ENCODE data around the gene TUBGCP3. TPM values are rescaled to one million over a fixed set of nuclear protein-coding genes. Genes with fewer than 3 reads are reported as not detected.

Gene TUBGCP3
- total and polyA plus RNA-seq, 2 donors (not counting 1 experiment from before 2014, with no cell fraction given) = 30.6 to 65.1 TPM

DNA sequence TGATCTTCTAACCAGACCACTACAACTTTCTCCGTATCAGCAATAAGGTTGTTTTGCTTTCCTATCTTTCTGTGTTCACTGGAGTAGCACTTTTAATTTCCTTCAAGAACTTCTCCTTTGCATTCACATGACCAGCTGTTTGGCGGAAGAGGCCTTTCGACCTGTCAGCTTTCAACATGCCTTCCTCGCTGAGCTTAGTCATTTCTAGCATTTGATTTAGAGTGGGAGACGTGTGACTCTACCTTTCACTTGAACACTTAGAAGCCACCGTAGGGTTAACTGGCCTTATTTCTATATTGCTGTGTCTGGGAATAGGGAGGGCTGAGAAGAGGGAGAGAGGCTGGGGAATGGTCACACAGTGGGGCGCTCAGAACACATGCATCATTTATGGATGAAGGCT, 104.7 kb downstream of the TUBGCP3 start:
- WGBS (ENCODE audit: insufficient coverage) = no CpG with 5 or more reads among the region's 7 CpGs
- H3K4me3 ChIP-seq (ENCODE audit: control extremely low read depth in 1 of 5, extremely low read depth in 1 of 5, insufficient read depth in 1 of 5, low read depth in 2 of 5, low read length in 4 of 5) = no peak overlapping the region
- ATAC-seq (ENCODE audit: low read depth) (no peak), DNase-seq (no peak)
- H3K4me1 ChIP-seq (ENCODE audit: control insufficient read depth in 2 of 2, insufficient read depth in 2 of 2, low read length in 2 of 2) = no peaks in the 10 kb centered on the region
- Mint-ChIP-seq H3K9me3 (ENCODE audit: insufficient read depth) (peaks cover 3% of the 10 kb centered on the region), H3K27ac (no peak overlapping the region), H3K27me3 (no peaks in the 10 kb centered on the region), H3K4me1 (no peaks in the 10 kb centered on the region), H3K4me3 (no peak overlapping the region)
- POLR2A ChIA-PET = no interaction called here
- TF ChIP-seq, protein P1, sequence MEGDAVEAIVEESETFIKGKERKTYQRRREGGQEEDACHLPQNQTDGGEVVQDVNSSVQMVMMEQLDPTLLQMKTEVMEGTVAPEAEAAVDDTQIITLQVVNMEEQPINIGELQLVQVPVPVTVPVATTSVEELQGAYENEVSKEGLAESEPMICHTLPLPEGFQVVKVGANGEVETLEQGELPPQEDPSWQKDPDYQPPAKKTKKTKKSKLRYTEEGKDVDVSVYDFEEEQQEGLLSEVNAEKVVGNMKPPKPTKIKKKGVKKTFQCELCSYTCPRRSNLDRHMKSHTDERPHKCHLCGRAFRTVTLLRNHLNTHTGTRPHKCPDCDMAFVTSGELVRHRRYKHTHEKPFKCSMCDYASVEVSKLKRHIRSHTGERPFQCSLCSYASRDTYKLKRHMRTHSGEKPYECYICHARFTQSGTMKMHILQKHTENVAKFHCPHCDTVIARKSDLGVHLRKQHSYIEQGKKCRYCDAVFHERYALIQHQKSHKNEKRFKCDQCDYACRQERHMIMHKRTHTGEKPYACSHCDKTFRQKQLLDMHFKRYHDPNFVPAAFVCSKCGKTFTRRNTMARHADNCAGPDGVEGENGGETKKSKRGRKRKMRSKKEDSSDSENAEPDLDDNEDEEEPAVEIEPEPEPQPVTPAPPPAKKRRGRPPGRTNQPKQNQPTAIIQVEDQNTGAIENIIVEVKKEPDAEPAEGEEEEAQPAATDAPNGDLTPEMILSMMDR (IDR thresholded peaks at IDR 0.05) = no peak
- no peak for TF ChIP-seq EZH2 (IDR thresholded peaks at IDR 0.05; ENCODE audit: borderline replicate concordance, insufficient read depth, low read depth, low read length, poor library complexity, severe bottlenecking)
- H3K9me3 ChIP-seq (ENCODE audit: control extremely low read depth in 1 of 3, control insufficient read depth in 2 of 3, insufficient read depth in 1 of 3, low read length in 2 of 3) = no peaks in the 10 kb centered on the region
- no peak overlapping the region for H3K9ac ChIP-seq (ENCODE audit: low read length)
- H3K79me2 ChIP-seq (ENCODE audit: control insufficient read depth, insufficient read depth, low read length) = no peaks in the 10 kb centered on the region
- peaks cover 0 to 12% of the 10 kb centered on the region in 2 experiments for H3K36me3 ChIP-seq (replicated peaks in 1 of 2; ENCODE audit: control extremely low read depth in 1 of 2, control insufficient read depth in 1 of 2, extremely low read depth in 1 of 2, insufficient read depth in 2 of 2, low read length in 1 of 2)
- CTCF ChIA-PET = no interaction called here
- intact Hi-C loops (cut with micrococcal nuclease) = no loop called here
- no peaks in the 10 kb centered on the region for H4K20me1 ChIP-seq (ENCODE audit: control insufficient read depth, insufficient read depth, low read length, poor library complexity, severe bottlenecking)
- no peak overlapping the region for H3K4me2 ChIP-seq (replicated peaks; ENCODE audit: low read depth, low read length, poor library complexity, severe bottlenecking)
- no peak overlapping the region for H3K27ac ChIP-seq (ENCODE audit: low read length in 2 of 2)
- no peak overlapping the region for H2AFZ ChIP-seq (ENCODE audit: insufficient read depth, low read depth, low read length, poor library complexity, severe bottlenecking)
- no peaks in the 10 kb centered on the region for H3K27me3 ChIP-seq (replicated peaks in 1 of 4; ENCODE audit: control extremely low read depth in 1 of 4, control insufficient read depth in 3 of 4, insufficient read depth in 4 of 4, low read length in 3 of 4)

DNA sequence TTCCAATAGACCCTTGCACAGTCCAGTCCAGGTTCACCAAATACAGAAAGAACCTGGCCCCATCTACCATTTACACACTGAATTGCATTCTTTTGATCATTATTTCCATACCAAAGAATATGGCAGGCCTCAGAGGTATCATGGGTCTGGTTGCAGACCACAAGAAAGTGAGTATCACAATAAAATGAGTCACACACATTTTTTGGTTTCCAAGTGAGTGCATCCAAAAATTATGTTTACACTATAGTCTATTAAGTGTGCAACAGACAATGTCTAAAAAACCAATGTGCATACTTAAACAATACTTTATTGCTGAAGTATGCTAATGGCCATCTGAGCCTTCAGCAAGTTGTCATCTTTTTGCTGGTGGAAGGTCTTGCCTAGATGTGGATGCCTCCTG, 106.5 kb downstream of the TUBGCP3 start:
- Mint-ChIP-seq H3K27ac (no peak overlapping the region), H3K27me3 (no peaks in the 10 kb centered on the region), H3K4me3 (no peak overlapping the region), H3K9me3 (ENCODE audit: insufficient read depth) (peaks cover 3% of the 10 kb centered on the region), H3K4me1 (no peaks in the 10 kb centered on the region)
- intact Hi-C loops (cut with micrococcal nuclease) = no loop called here
- no peak overlapping the region for H3K9ac ChIP-seq (ENCODE audit: low read length)
- DNase-seq (no peak), ATAC-seq (ENCODE audit: low read depth) (no peak)
- H3K27me3 ChIP-seq (replicated peaks in 1 of 4; ENCODE audit: control extremely low read depth in 1 of 4, control insufficient read depth in 3 of 4, insufficient read depth in 4 of 4, low read length in 3 of 4) = no peaks in the 10 kb centered on the region
- TF ChIP-seq, protein P1 (IDR thresholded peaks at IDR 0.05) = no peak
- TF ChIP-seq EZH2 (IDR thresholded peaks at IDR 0.05; ENCODE audit: borderline replicate concordance, insufficient read depth, low read depth, low read length, poor library complexity, severe bottlenecking) = no peak
- no peaks in the 10 kb centered on the region for H3K9me3 ChIP-seq (ENCODE audit: control extremely low read depth in 1 of 3, control insufficient read depth in 2 of 3, insufficient read depth in 1 of 3, low read length in 2 of 3)
- H3K4me1 ChIP-seq (ENCODE audit: control insufficient read depth in 2 of 2, insufficient read depth in 2 of 2, low read length in 2 of 2) = no peaks in the 10 kb centered on the region
- H3K79me2 ChIP-seq (ENCODE audit: control insufficient read depth, insufficient read depth, low read length) = no peaks in the 10 kb centered on the region
- no peak overlapping the region for H3K27ac ChIP-seq (ENCODE audit: low read length in 2 of 2)
- H3K36me3 ChIP-seq (replicated peaks in 1 of 2; ENCODE audit: control extremely low read depth in 1 of 2, control insufficient read depth in 1 of 2, extremely low read depth in 1 of 2, insufficient read depth in 2 of 2, low read length in 1 of 2) = peaks cover 0 to 6% of the 10 kb centered on the region in 2 experiments
- ChIA-PET POLR2A (no interaction called here), CTCF (no interaction called here)
- no peak overlapping the region for H3K4me2 ChIP-seq (replicated peaks; ENCODE audit: low read depth, low read length, poor library complexity, severe bottlenecking)
- no peaks in the 10 kb centered on the region for H4K20me1 ChIP-seq (ENCODE audit: control insufficient read depth, insufficient read depth, low read length, poor library complexity, severe bottlenecking)
- H2AFZ ChIP-seq (ENCODE audit: insufficient read depth, low read depth, low read length, poor library complexity, severe bottlenecking) = no peak overlapping the region
- H3K4me3 ChIP-seq (ENCODE audit: control extremely low read depth in 1 of 5, extremely low read depth in 1 of 5, insufficient read depth in 1 of 5, low read depth in 2 of 5, low read length in 4 of 5) = no peak overlapping the region

Measured in B cell (primary cell).